ENCODE results near the gene PTP4A2.
"Not testable (repeated sequence)": the region's sequence is repeated elsewhere in the genome, so short reads cannot be mapped to it uniquely, and the experiment has no call there.

Gene PTP4A2

GRCh38 chr1:31934706-31935629 is 3.2 kb downstream of the PTP4A2 start:
- Histone ChIP-seq H3K9me3 (ENCODE audit: control insufficient read depth, low read length) (no peaks in the 10 kb centered on the region), H3K4me3 (ENCODE audit: insufficient read depth, low read depth, low read length) (no peak overlapping the region), H3K27me3 (ENCODE audit: control insufficient read depth, insufficient read depth, low read length, poor library complexity, severe bottlenecking) (no peaks in the 10 kb centered on the region), H3K4me1 (ENCODE audit: control insufficient read depth, insufficient read depth, low read length) (peaks cover 8% of the 10 kb centered on the region), H3K27ac (ENCODE audit: insufficient read depth, low read depth, low read length, poor library complexity, severe bottlenecking) (no peak overlapping the region), H3K36me3 (ENCODE audit: control insufficient read depth, insufficient read depth, low read length) (no peaks in the 10 kb centered on the region)
- WGBS, 2 experiments: 68 to 77% methylated on average over 8 of the region's 8 CpGs

GRCh38 chr1:31932491-31933316 is 5.5 kb downstream of the PTP4A2 start:
- peaks cover 5% of the 10 kb centered on the region for H3K4me1 ChIP-seq (ENCODE audit: control insufficient read depth, insufficient read depth, low read length)
- no peak overlapping the region for H3K4me3 ChIP-seq (ENCODE audit: insufficient read depth, low read depth, low read length)
- 77 to 88% methylated on average over 6 of the region's 6 CpGs for WGBS, 2 experiments
- H3K27ac ChIP-seq (ENCODE audit: insufficient read depth, low read depth, low read length, poor library complexity, severe bottlenecking): no peak overlapping the region
- H3K9me3 ChIP-seq (ENCODE audit: control insufficient read depth, low read length): no peaks in the 10 kb centered on the region
- no peaks in the 10 kb centered on the region for H3K27me3 ChIP-seq (ENCODE audit: control insufficient read depth, insufficient read depth, low read length, poor library complexity, severe bottlenecking)
- H3K36me3 ChIP-seq (ENCODE audit: control insufficient read depth, insufficient read depth, low read length): no peaks in the 10 kb centered on the region

GRCh38 chr1:31931593-31932225 is 6.5 kb downstream of the PTP4A2 start:
- Histone ChIP-seq H3K4me3 (ENCODE audit: insufficient read depth, low read depth, low read length) (no peak overlapping the region), H3K4me1 (ENCODE audit: control insufficient read depth, insufficient read depth, low read length) (peaks cover 12% of the 10 kb centered on the region)
- 56 to 63% methylated on average over 1 to 2 of the region's 2 CpGs for WGBS, 2 experiments

GRCh38 chr1:31930836-31931592 is 7.2 kb downstream of the PTP4A2 start:
- 68 to 75% methylated on average over 6 of the region's 7 CpGs for WGBS, 2 experiments
- Histone ChIP-seq H3K4me3 (ENCODE audit: insufficient read depth, low read depth, low read length) (no peak overlapping the region), H3K27ac (ENCODE audit: insufficient read depth, low read depth, low read length, poor library complexity, severe bottlenecking) (no peak overlapping the region), H3K27me3 (ENCODE audit: control insufficient read depth, insufficient read depth, low read length, poor library complexity, severe bottlenecking) (no peaks in the 10 kb centered on the region), H3K4me1 (ENCODE audit: control insufficient read depth, insufficient read depth, low read length) (peaks cover 14% of the 10 kb centered on the region), H3K36me3 (ENCODE audit: control insufficient read depth, insufficient read depth, low read length) (no peaks in the 10 kb centered on the region), H3K9me3 (ENCODE audit: control insufficient read depth, low read length) (no peaks in the 10 kb centered on the region)

More at GRCh38 chr1:31931593-31932225, 6.5 kb downstream of the PTP4A2 start:
- Histone ChIP-seq H3K27ac (ENCODE audit: insufficient read depth, low read depth, low read length, poor library complexity, severe bottlenecking) (no peak overlapping the region), H3K9me3 (ENCODE audit: control insufficient read depth, low read length) (no peaks in the 10 kb centered on the region), H3K27me3 (ENCODE audit: control insufficient read depth, insufficient read depth, low read length, poor library complexity, severe bottlenecking) (no peaks in the 10 kb centered on the region), H3K36me3 (ENCODE audit: control insufficient read depth, insufficient read depth, low read length) (no peaks in the 10 kb centered on the region)

- no peaks in the 10 kb centered on the region for H3K9me3 ChIP-seq (ENCODE audit: control insufficient read depth, low read length)
- H3K4me1 ChIP-seq (ENCODE audit: control insufficient read depth, insufficient read depth, low read length): peaks cover 9% of the 10 kb centered on the region
- H3K27ac ChIP-seq (ENCODE audit: insufficient read depth, low read depth, low read length, poor library complexity, severe bottlenecking): no peak overlapping the region
- no peak overlapping the region for H3K4me3 ChIP-seq (ENCODE audit: insufficient read depth, low read depth, low read length)
- no peaks in the 10 kb centered on the region for H3K27me3 ChIP-seq (ENCODE audit: control insufficient read depth, insufficient read depth, low read length, poor library complexity, severe bottlenecking)
- H3K36me3 ChIP-seq (ENCODE audit: control insufficient read depth, insufficient read depth, low read length): no peaks in the 10 kb centered on the region
- 93 to 94% methylated on average over 3 of the region's 3 CpGs for WGBS, 2 experiments
Observed at GRCh38 chr1:31927661-31927980, 10.5 kb downstream of the PTP4A2 start.

GRCh38 chr1:31926853-31927660 is 11.1 kb downstream of the PTP4A2 start:
- H3K27ac ChIP-seq (ENCODE audit: insufficient read depth, low read depth, low read length, poor library complexity, severe bottlenecking): no peak overlapping the region
- H3K4me3 ChIP-seq (ENCODE audit: insufficient read depth, low read depth, low read length): no peak overlapping the region
- H3K36me3 ChIP-seq (ENCODE audit: control insufficient read depth, insufficient read depth, low read length): no peaks in the 10 kb centered on the region
- H3K9me3 ChIP-seq (ENCODE audit: control insufficient read depth, low read length): no peaks in the 10 kb centered on the region
- H3K27me3 ChIP-seq (ENCODE audit: control insufficient read depth, insufficient read depth, low read length, poor library complexity, severe bottlenecking): no peaks in the 10 kb centered on the region
- 96 to 97% methylated on average over 4 to 8 of the region's 8 CpGs for WGBS, 2 experiments
- H3K4me1 ChIP-seq (ENCODE audit: control insufficient read depth, insufficient read depth, low read length): peaks cover 9% of the 10 kb centered on the region

- Histone ChIP-seq H3K9me3 (ENCODE audit: control insufficient read depth, low read length) (no peaks in the 10 kb centered on the region), H3K27me3 (ENCODE audit: control insufficient read depth, insufficient read depth, low read length, poor library complexity, severe bottlenecking) (no peaks in the 10 kb centered on the region), H3K36me3 (ENCODE audit: control insufficient read depth, insufficient read depth, low read length) (no peaks in the 10 kb centered on the region), H3K4me1 (ENCODE audit: control insufficient read depth, insufficient read depth, low read length) (peaks cover 9% of the 10 kb centered on the region), H3K27ac (ENCODE audit: insufficient read depth, low read depth, low read length, poor library complexity, severe bottlenecking) (no peak overlapping the region), H3K4me3 (ENCODE audit: insufficient read depth, low read depth, low read length) (no peak overlapping the region)
- 90 to 93% methylated on average over 2 of the region's 2 CpGs for WGBS, 2 experiments
Observed at GRCh38 chr1:31926252-31926651, 11.9 kb downstream of the PTP4A2 start.

- not testable (repeated sequence) for H3K4me1 ChIP-seq (ENCODE audit: control insufficient read depth, insufficient read depth, low read length); H3K36me3 ChIP-seq (ENCODE audit: control insufficient read depth, insufficient read depth, low read length); H3K4me3 ChIP-seq (ENCODE audit: insufficient read depth, low read depth, low read length); H3K9me3 ChIP-seq (ENCODE audit: control insufficient read depth, low read length); H3K27me3 ChIP-seq (ENCODE audit: control insufficient read depth, insufficient read depth, low read length, poor library complexity, severe bottlenecking); H3K27ac ChIP-seq (ENCODE audit: insufficient read depth, low read depth, low read length, poor library complexity, severe bottlenecking)
- 92 to 95% methylated on average over 11 to 12 of the region's 13 CpGs for WGBS, 2 experiments
Observed at GRCh38 chr1:31925824-31926223, 12.3 kb downstream of the PTP4A2 start.

GRCh38 chr1:31924839-31925238 is 13.3 kb downstream of the PTP4A2 start:
- Histone ChIP-seq H3K9me3 (ENCODE audit: control insufficient read depth, low read length) (no peaks in the 10 kb centered on the region), H3K36me3 (ENCODE audit: control insufficient read depth, insufficient read depth, low read length) (no peaks in the 10 kb centered on the region), H3K27ac (ENCODE audit: insufficient read depth, low read depth, low read length, poor library complexity, severe bottlenecking) (no peak overlapping the region), H3K27me3 (ENCODE audit: control insufficient read depth, insufficient read depth, low read length, poor library complexity, severe bottlenecking) (no peaks in the 10 kb centered on the region), H3K4me1 (ENCODE audit: control insufficient read depth, insufficient read depth, low read length) (peaks cover 9% of the 10 kb centered on the region), H3K4me3 (ENCODE audit: insufficient read depth, low read depth, low read length) (no peak overlapping the region)
- 100% methylated on average over 1 of the region's 1 CpG for WGBS, 2 experiments
